SK-N-SH (cell line): ENCODE data around the gene PLAGL1. TPM values are rescaled to one million over a fixed set of nuclear protein-coding genes. Genes with fewer than 3 reads are reported as not detected.

Source experiments
- CTCF ChIA-PET: fragments of 300-600, 350-600 bp; formaldehyde crosslinking; extraction: SDS; loops from one replicate; lab custom pipeline; 2021; lab: Yijun Ruan, JAX
- POLR2A ChIA-PET: fragments of 350-600 bp; sonication (Branson Sonifier 250); formaldehyde crosslinking; extraction: SDS; loops from one replicate; lab custom pipeline; 2020; ENCODE audit warnings: antibody characterized with exemption, inconsistent platforms; lab: Yijun Ruan, JAX
- DNase-seq: peaks from one replicate; pipeline ENCODE4 v3.0.0; 2012
- H2AFZ ChIP-seq: fragments of 200-600 bp; sonication (generic); 2 replicates; pipeline ENCODE4 v1.8.1; 2016; ENCODE audit warnings: antibody characterized with exemption, mild to moderate bottlenecking, low read depth
- H3F3A ChIP-seq: fragments of 200-600 bp; sonication (generic); replicated peaks from 2 replicates; pipeline ENCODE3; 2016; ENCODE audit warnings: antibody characterized with exemption, mild to moderate bottlenecking; ENCODE audit not compliant: insufficient read depth
- H3K27ac ChIP-seq, 2 experiments: fragments of 200-500 bp in 1 of 2; fragments of 200-600 bp in 1 of 2; sonication (Bioruptor generic) in 1 of 2; sonication (generic), shearing (Covaris generic) in 1 of 2; 2 replicates each; pipeline versions ENCODE4 v1.5.1 to v1.6.1; 2014 to 2016; ENCODE audit warnings: low read depth in 2 of 2, inconsistent platforms in 1 of 2, low read length in 1 of 2, mild to moderate bottlenecking in 1 of 2, mixed read lengths in 1 of 2
- H3K27me3 ChIP-seq: fragments of 200-600 bp; sonication (generic), shearing (Covaris generic); 2 replicates; pipeline ENCODE4 v1.6.1; 2016; ENCODE audit warnings: mixed run types; ENCODE audit not compliant: insufficient read depth
- H3K36me3 ChIP-seq, 2 experiments: fragments of 200-500 bp in 1 of 2; fragments of 200-600 bp in 1 of 2; sonication (Bioruptor generic) in 1 of 2; sonication (generic) in 1 of 2; replicated peaks in 1 of 2; 2 replicates each; pipeline versions ENCODE3 to v1.5.1; 2014 to 2016; ENCODE audit warnings: low read length in 1 of 2, mild to moderate bottlenecking in 1 of 2; ENCODE audit not compliant: insufficient read depth in 2 of 2, control insufficient read depth in 1 of 2
- H3K4me1 ChIP-seq, 2 experiments: fragments of 200-500 bp in 1 of 2; fragments of 200-600 bp in 1 of 2; sonication (Bioruptor generic) in 1 of 2; sonication (generic), shearing (Covaris generic) in 1 of 2; 2 replicates each; pipeline versions ENCODE4 v1.5.1 to v1.6.1; 2014 to 2016; ENCODE audit warnings: low read depth in 1 of 2, low read length in 1 of 2, mixed run types in 1 of 2; ENCODE audit not compliant: insufficient read depth in 2 of 2, control insufficient read depth in 1 of 2
- H3K4me2 ChIP-seq: fragments of 200-600 bp; sonication (generic), shearing (Covaris generic); 2 replicates; pipeline ENCODE4 v1.6.1; 2017; ENCODE audit warnings: mixed run types
- H3K4me3 ChIP-seq, 2 experiments: fragments of 200-500 bp in 1 of 2; fragments of 200-600 bp in 1 of 2; sonication (Bioruptor generic) in 1 of 2; sonication (generic), shearing (Covaris generic) in 1 of 2; 2 replicates each; pipeline versions ENCODE4 v1.5.1 to v1.8.1; 2014 to 2016; ENCODE audit warnings: low read depth in 2 of 2, inconsistent platforms in 1 of 2, low read length in 1 of 2, mild to moderate bottlenecking in 1 of 2, mixed read lengths in 1 of 2, moderate library complexity in 1 of 2
- H3K79me2 ChIP-seq: fragments of 200-600 bp; sonication (generic); 2 replicates; pipeline ENCODE4 v1.8.1; 2017; ENCODE audit warnings: mild to moderate bottlenecking; ENCODE audit not compliant: insufficient read depth
- H3K9ac ChIP-seq: fragments of 200-600 bp; sonication (generic); 2 replicates; pipeline ENCODE4 v1.6.1; 2017; ENCODE audit warnings: mixed run types
- H3K9me2 ChIP-seq: fragments of 200-600 bp; sonication (generic); 2 replicates; pipeline ENCODE4 v1.6.1; 2017; ENCODE audit warnings: mixed run types
- H3K9me3 ChIP-seq: fragments of 200-600 bp; sonication (generic); 2 replicates; pipeline ENCODE4 v1.6.1; 2017; ENCODE audit warnings: mixed run types, mild to moderate bottlenecking, moderate library complexity
- H4K20me1 ChIP-seq: fragments of 200-600 bp; sonication (generic); 2 replicates; pipeline ENCODE4 v1.6.1; 2017; ENCODE audit warnings: mild to moderate bottlenecking, mixed run types; ENCODE audit not compliant: insufficient read depth
- CHD2 ChIP-seq: fragments of 150-350 bp; IDR thresholded peaks from 2 replicates; pipeline ENCODE4 v1.6.1; 2018; ENCODE audit warnings: low read length; ENCODE audit not compliant: partially characterized antibody
- CTCF ChIP-seq: fragments of 200-600 bp; sonication (generic); IDR thresholded peaks from 2 replicates; pipeline ENCODE4 v1.6.1; 2017; ENCODE audit warnings: antibody characterized with exemption, mild to moderate bottlenecking, moderate library complexity
- FOSL2 ChIP-seq: IDR thresholded peaks from 2 replicates; pipeline ENCODE4 v1.4.0; 2012; ENCODE audit warnings: low read depth, mild to moderate bottlenecking, moderate library complexity, borderline replicate concordance
- FOXJ3 ChIP-seq: sonication (generic); formaldehyde crosslinking; IDR thresholded peaks from 2 replicates; pipeline ENCODE4 v1.5.1; 2020; ENCODE audit warnings: mild to moderate bottlenecking, missing genetic modification reagents
- GABPA ChIP-seq: IDR thresholded peaks from 2 replicates; pipeline ENCODE4 v1.4.0; 2012; ENCODE audit warnings: low read depth, mild to moderate bottlenecking
- JUND ChIP-seq: IDR thresholded peaks from 2 replicates; pipeline ENCODE4 v1.4.0; 2012
- NFIC ChIP-seq: IDR thresholded peaks from 2 replicates; pipeline ENCODE4 v1.4.0; 2012; ENCODE audit warnings: borderline replicate concordance
- NRF1 ChIP-seq: IDR thresholded peaks from 2 replicates; pipeline ENCODE4 v1.6.1; 2012; ENCODE audit warnings: low read depth, mild to moderate bottlenecking, low read length
- PBX3 ChIP-seq: IDR thresholded peaks from 2 replicates; pipeline ENCODE4; 2012
- POLR2AphosphoS5 ChIP-seq: IDR thresholded peaks from 2 replicates; pipeline ENCODE4 v1.6.1; 2012; ENCODE audit warnings: low read depth, low read length
- RFX5 ChIP-seq: IDR thresholded peaks from 2 replicates; pipeline ENCODE4 v1.6.1; 2012; ENCODE audit warnings: mild to moderate bottlenecking, improper control_type of control experiment, low read length
- SMC3 ChIP-seq: IDR thresholded peaks from 2 replicates; pipeline ENCODE4 v1.6.1; 2012; ENCODE audit warnings: low read depth, low read length, improper control_type of control experiment
- TAF1 ChIP-seq: IDR thresholded peaks from 2 replicates; pipeline ENCODE4 v1.6.1; 2012; ENCODE audit warnings: low read depth, mild to moderate bottlenecking, low read length, moderate library complexity, borderline replicate concordance
- ZBTB33 ChIP-seq: IDR thresholded peaks from 2 replicates; pipeline ENCODE4 v1.4.0; 2012; ENCODE audit warnings: low read depth, borderline replicate concordance
- WGBS: methylation state at CpG from one replicate; pipeline ENCODE4 v1.1.6; 2017; ENCODE audit warnings: low lambda C conversion rate; 5-methylcytosine and 5-hydroxymethylcytosine counted together
- polyA plus RNA-seq, 3 experiments: library from polyadenylated mRNA; depleted of rRNA; stranded (reverse); fragments of >200 nt; gene quantifications; 2 replicates each; pipeline ENCODE4 v1.2.3, GENCODE V29; 2012

The PLAGL1 gene
- polyA plus RNA-seq, 1 of the 3 experiments (the other 2 are of a cell fraction) = 25.8 TPM

GRCh38 chr6:144036835-144037195 lies 28.8 kb upstream of the PLAGL1 start:
- H3K9ac ChIP-seq = no peak overlapping the region
- no peaks in the 10 kb centered on the region for H3F3A ChIP-seq
- H3K4me3 ChIP-seq = no peak overlapping the region; a peak in 1 of 4 replicates
- H4K20me1 ChIP-seq = no peaks in the 10 kb centered on the region
- H3K27ac ChIP-seq = no peak overlapping the region
- ChIA-PET CTCF (interaction anchor here (1.0 kb wide), 1 partner anchor 462 kb away, joined by 5 read pairs; no protein-coding TSS in a partner anchor), POLR2A (no interaction called here)
- H3K4me1 ChIP-seq = no peaks in the 10 kb centered on the region
- WGBS = 72% methylated on average over 3 of the region's 3 CpGs
- H3K9me2 ChIP-seq = no peaks in the 10 kb centered on the region
- DNase-seq = no peak
- no peaks in the 10 kb centered on the region for H3K79me2 ChIP-seq
- H3K36me3 ChIP-seq = no peaks in the 10 kb centered on the region
- no peaks in the 10 kb centered on the region for H3K9me3 ChIP-seq
- H2AFZ ChIP-seq = no peak overlapping the region
- H3K27me3 ChIP-seq = no peaks in the 10 kb centered on the region
- TF ChIP-seq SMC3 (no peak), TAF1 (no peak), JUND (no peak), CTCF (no peak), FOSL2 (no peak), POLR2AphosphoS5 (no peak), PBX3 (no peak), RFX5 (no peak), NRF1 (no peak), ZBTB33 (no peak), CHD2 (no peak), FOXJ3 (CRISPR knock-in tag) (no peak), GABPA (no peak), NFIC (no peak)
- H3K4me2 ChIP-seq = peak overlapping the region; percentile 50
